ENCODE results near the gene SEMA3D.
A peak's percentile ranks its signal among the peaks of the same experiment; 100 is the strongest.

The SEMA3D gene

DNA sequence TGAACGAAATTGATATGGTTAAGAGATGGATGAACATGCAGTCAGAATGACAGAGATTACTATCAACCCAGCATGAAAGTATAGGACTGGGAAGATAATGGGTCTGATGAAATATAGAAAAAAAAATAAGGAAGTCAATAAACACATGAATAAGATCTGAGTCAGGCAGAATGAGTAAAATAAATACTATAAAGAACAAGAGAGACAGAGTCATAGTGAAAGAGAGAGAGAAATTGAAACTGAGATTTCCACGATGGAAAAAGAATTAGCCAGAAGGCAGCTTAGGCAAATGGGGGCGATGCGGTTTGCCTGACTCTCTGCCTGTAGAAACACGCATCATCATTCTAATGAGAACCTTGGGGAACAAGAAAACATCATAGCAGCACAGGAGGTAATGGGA, 26.6 kb downstream of the SEMA3D start:
- DNase-seq (ENCODE audit: low read depth in 2 of 2), result peak in 1 of 2 donors; percentile 58
- H3K4me3 ChIP-seq (replicated peaks in 1 of 2; ENCODE audit: low read depth in 2 of 2, low read length in 2 of 2), result peak overlapping the region in 1 of 2 donors; percentile 37
- TF ChIP-seq CTCF (IDR thresholded peaks at IDR 0.05; ENCODE audit: low read depth, low read length), result no peak

DNA sequence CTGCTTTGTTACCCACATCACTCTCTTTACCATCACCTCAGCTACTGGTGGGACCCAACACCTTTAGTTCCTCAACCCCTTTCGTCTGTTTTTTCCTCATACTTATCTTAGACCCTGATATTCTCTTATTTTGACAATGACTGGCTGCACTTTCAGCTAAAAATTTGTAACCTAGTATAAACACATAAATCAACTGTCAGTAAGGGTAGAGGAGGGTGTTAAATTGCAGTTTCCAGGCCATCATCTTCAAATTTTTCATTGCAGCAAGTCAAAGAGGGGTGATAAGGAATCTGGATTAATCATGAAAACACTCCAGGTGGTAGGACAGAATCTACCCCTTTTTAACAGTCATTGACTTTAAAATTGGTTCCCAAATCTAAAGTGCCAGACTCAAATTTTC, 27.9 kb downstream of the SEMA3D start:
- no peak for DNase-seq (ENCODE audit: low read depth in 2 of 2)
- no peak overlapping the region for H3K4me3 ChIP-seq (replicated peaks in 1 of 2; ENCODE audit: low read depth in 2 of 2, low read length in 2 of 2)
- TF ChIP-seq CTCF (IDR thresholded peaks at IDR 0.05; ENCODE audit: low read depth, low read length), result no peak

DNA sequence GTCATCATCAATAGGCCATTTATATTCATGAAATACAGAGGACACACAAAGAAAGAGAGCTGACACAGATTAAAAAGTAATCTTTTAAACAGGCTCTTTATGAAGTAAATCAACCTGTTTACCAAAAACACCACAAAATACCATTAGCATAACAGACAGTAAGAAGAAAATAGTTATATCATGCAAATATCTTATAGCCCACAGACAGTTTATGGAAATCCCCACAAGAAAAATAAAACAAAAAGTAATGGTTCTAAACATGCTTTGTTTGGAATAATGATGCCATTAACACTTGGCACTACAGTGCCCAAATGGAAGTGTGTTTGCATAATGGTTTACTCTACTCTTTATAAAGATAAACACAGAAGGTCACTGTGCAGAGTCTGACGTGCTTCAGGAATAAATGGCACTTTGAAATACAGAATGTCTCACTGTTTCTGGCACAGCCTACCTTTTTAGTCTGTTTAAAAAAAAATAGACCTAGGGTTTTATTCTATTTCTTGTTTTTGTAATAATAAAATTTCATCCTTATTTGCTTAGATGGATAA, 30.1 kb downstream of the SEMA3D start:
- H3K4me3 ChIP-seq (replicated peaks in 1 of 2; ENCODE audit: low read depth in 2 of 2, low read length in 2 of 2), result no peak overlapping the region
- TF ChIP-seq CTCF (IDR thresholded peaks at IDR 0.05; ENCODE audit: low read depth, low read length), result no peak
- no peak for DNase-seq (ENCODE audit: low read depth in 2 of 2)

DNA sequence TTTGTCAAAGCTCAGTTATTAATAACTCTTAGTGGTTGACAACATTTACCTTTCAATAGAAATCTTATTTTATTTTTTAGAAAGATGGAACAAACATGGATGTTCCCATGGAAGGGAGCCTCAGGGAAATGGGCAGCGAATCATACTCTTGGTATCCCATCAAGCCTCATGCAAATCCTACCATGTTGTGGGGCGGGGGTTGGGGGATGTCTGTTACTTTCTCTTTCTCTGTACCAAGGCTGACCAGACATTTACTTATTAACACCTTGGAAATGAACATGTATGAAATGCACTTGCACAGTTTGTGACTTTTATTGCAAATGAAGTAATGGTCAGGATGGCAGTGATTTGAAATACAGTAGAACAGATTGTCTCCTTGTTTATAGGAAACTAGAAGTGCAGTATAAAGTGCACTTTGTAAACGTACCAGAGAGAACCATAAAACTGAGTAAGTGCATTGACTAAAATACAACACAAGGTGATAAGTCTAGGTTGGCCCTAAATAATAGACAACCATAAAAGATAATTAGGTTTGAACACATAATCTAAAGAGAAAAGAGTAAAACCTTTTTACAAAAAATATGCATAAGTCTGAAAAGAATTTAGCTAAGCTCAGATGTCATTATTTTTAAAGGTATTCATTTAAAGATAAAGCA, 32.4 kb downstream of the SEMA3D start:
- no peak overlapping the region for H3K4me3 ChIP-seq (replicated peaks in 1 of 2; ENCODE audit: low read depth in 2 of 2, low read length in 2 of 2)
- no peak for DNase-seq (ENCODE audit: low read depth in 2 of 2)
- TF ChIP-seq CTCF (IDR thresholded peaks at IDR 0.05; ENCODE audit: low read depth, low read length), result no peak

DNA sequence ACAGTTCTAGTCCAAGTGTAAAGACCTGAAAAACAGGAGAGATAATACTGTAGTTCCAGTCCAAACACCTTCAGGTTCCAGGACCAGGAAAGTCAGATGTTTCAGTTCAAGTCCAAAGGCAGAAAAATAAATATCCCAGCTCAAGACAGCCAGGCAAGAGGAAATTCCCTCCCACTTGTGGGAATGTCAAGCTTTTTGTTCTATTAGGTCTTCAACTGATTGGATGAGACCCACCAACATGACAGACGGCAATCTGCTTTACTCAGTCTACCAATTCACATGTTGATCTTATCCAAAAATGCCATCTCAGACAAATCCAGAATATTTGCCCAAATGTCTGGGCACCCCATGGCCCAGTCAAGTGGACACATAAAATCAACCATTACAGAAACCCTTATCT, 33.1 kb downstream of the SEMA3D start:
- no peak overlapping the region for H3K4me3 ChIP-seq (replicated peaks in 1 of 2; ENCODE audit: low read depth in 2 of 2, low read length in 2 of 2)
- DNase-seq (ENCODE audit: low read depth in 2 of 2), result no peak
- TF ChIP-seq CTCF (IDR thresholded peaks at IDR 0.05; ENCODE audit: low read depth, low read length), result no peak

- DNase-seq (ENCODE audit: low read depth in 2 of 2), result no peak
- no peak for TF ChIP-seq CTCF (IDR thresholded peaks at IDR 0.05; ENCODE audit: low read depth, low read length)
- no peak overlapping the region for H3K4me3 ChIP-seq (replicated peaks in 1 of 2; ENCODE audit: low read depth in 2 of 2, low read length in 2 of 2)
Measured at GRCh38 chr7:85150624-85151023, 36.2 kb downstream of the SEMA3D start.

DNA sequence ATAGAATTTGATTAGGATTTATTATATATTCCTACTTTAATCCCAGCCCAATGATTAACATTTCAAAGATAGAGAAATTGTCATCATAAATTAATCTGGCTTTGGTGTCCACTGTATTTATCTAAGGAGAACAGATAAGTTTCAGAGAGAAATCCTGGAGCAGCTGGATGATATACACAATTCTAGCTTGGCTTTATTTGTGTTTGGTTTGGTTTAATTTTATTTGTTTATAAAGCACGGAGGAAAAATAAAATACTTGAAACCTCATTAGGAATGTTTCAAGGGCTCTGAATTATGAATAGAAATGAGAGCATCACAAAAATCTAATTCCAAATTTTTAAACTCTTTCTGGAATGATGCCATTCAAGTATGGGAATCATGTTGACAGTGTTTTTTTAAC, 42.1 kb downstream of the SEMA3D start:
- no peak for TF ChIP-seq CTCF (IDR thresholded peaks at IDR 0.05; ENCODE audit: low read depth, low read length)
- DNase-seq (ENCODE audit: low read depth in 2 of 2), result no peak
- no peak overlapping the region for H3K4me3 ChIP-seq (replicated peaks in 1 of 2; ENCODE audit: low read depth in 2 of 2, low read length in 2 of 2)
